HG03432 (cell line): ENCODE measurements around the gene C11orf24.
"Not testable (repeated sequence)": the region's sequence is repeated elsewhere in the genome, so short reads cannot be mapped to it uniquely, and the experiment has no call there.

Experiments used
- ATAC-seq: cut with Tn5 transposase; IDR thresholded peaks from one replicate; pipeline ENCODE4 v1.9.1; 2021; ENCODE audit warnings: mild to moderate bottlenecking, moderate library complexity; ENCODE audit not compliant: unreplicated experiment

The C11orf24 gene

DNA sequence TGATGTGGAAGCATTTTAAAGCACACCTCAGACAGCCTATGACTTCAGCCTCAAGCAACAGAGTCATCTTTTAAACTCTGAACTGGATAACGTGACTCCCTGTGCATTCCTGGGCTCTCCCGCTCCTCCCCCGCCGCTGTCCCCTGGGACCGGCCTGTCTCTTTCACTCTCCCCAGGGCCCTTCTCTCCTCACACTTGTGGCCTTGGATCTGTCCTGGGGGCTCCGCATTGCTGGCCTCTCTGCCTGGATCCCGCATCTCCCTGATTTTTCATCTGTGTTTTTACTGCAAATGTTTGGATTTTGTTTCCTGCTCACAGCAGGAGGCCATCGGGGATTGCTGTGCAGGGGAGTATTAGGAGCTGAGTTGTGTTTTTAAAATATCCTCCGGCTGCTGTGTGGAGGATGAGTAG lies 15.4 kb downstream of the C11orf24 start:
- ATAC-seq: no peak

DNA sequence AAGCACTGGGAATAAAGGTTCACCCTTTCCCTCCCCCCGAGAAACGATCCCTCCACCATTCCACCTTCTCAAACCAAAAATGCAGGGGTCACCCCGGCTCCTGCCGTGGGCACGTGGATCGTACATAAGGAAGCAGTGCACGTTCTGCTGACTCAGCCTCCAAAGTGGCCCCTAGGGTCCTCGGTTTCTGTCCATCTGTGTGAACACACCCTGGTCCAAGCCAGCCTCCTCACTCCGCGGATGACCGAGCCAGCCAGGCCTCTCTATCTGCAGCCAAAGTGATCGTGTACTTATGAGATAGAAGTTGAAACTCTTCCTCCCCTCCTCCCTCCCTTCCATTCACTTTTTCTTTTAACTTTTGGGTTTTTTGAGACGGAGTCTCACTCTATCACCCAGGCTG lies 16.2 kb downstream of the C11orf24 start:
- no peak for ATAC-seq

DNA sequence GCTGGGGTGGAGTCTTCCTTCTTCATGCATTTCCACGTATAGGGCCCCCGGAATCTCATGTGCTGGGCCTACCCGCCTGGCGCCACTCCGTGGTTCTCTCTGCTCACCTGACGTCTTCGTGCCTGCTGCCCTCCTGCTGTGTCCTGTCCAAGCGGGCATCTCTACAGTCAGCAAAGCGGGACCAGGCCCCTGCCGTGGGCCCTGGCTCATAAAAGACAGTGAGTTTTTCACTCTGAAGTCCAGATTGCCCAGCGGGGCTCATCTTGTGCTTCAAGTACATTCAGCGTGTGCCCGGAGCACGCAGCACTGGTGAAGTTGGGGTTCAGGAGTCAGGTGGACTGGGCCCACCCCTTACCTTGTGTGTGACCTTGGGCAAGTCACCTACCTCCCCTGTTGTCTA lies 17.4 kb downstream of the C11orf24 start:
- no peak for ATAC-seq

GRCh38 chr11:68251765-68252164 lies 20.0 kb downstream of the C11orf24 start:
- ATAC-seq: no peak

DNA sequence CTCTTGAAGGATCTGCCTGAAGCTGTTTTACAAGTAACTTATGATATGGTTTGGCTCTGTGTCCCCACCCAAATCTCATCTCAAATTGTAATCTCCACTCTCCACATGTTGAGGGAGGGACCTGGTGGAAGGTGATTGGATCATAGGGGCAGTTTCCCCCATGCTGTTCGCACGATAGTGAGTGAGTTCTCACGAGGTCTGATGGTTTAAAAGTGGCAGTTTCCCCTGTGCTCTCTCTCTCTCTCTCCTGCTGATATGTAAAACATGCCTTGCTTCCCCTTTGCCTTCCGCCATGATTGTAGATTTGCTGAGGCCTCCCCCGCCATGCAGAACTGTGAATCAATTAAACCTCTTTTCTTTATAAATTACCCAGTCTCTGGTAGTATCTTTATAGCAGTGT lies 26.9 kb downstream of the C11orf24 start:
- not testable (repeated sequence) for ATAC-seq

DNA sequence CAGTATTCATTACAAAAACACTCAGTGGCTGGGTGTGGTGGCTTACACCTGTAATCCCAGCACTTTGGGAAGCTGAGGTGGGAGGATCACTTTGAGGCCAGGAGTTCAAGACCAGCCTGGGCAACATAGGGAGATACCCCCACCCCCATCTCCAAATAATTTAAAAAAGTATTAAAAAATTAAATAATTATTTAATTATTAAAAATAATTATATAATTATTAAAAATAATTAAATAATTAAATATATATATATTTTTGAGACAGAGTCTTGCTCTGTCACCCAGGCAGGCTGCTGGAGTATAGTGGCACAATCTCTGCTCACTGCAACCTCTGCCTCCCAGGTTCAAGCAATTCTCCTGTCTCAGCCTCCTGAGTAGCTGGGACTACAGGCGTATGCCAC lies 27.9 kb downstream of the C11orf24 start:
- not testable (repeated sequence) for ATAC-seq

GRCh38 chr11:68242616-68243015 lies 29.2 kb downstream of the C11orf24 start:
- no peak for ATAC-seq

DNA sequence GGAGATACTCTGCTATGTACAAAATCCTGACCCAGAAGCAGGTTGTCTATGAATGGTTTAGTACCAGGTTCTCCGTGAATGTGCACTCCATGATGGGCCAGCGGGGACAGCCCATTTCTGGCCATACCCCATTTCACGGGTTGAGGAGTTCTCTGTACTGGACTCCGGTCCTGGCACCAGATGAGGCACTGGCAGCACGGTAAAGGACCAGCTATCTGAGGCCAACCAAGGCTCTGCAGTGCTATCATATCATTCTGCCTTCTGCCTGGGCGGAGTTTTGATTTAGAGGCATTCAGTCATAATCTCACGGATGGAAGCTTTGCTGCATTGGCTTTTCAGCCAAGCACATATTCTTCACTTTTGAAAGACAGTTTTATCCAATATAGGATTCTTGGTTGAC lies 40.2 kb downstream of the C11orf24 start:
- no peak for ATAC-seq

DNA sequence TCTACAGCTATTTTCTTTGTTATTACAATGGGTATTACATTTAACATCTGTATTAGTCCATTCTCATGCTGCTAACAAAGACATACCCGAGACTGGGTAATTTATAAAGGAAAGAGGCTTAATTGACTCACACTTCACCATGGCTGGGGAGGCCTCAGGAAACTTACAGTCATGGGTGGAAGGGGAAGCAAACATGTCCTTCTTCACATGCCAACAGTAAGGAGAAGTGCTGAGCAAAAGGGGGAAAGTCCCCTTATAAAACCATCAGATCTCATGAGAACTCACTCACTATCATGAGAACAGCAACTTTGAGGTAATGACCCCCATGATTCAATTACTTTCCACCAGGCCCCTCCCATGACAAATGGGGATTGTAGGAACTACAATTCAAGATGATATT lies 42.2 kb downstream of the C11orf24 start:
- no peak for ATAC-seq

- ATAC-seq: no peak
Observed at GRCh38 chr11:68226421-68226820, 45.4 kb downstream of the C11orf24 start.

DNA sequence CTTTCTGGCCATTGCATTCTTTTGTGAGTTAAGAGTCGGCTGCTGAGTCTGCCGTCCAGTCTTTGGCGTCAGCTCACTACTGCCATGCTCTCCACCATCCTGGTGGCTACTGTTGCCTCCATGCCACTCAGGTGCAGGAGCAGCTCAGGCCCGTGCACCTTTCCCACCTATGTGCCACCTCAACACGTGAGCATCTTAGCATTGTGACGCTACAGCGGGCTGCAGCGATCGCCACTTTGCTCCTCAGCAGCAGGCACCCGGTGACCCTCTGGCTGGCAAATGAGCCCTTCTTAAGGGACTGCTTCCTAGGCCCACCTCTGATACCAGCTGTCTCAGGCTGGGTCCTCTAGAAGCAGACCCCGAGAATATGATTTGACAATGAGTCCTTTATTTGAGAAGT lies 47.2 kb downstream of the C11orf24 start:
- no peak for ATAC-seq

DNA sequence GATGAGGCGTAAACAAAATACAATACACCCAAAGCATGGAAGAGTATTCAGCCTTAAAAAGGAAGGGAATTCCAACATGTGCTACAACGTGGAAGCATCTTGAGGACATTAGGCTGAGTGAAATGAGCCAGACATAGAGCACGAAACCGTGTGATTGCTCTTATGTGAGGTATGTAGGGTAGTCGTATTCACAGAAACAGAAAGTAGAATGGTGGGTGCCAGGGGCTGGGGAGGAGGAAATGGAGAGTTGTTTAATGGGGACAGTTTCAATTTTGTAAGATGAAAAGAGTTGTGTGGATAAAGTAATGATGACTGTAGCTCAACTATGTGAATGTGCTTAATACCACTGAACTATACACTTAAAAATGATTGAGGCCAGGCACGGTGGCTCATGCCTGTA lies 48.5 kb downstream of the C11orf24 start:
- ATAC-seq: no peak

DNA sequence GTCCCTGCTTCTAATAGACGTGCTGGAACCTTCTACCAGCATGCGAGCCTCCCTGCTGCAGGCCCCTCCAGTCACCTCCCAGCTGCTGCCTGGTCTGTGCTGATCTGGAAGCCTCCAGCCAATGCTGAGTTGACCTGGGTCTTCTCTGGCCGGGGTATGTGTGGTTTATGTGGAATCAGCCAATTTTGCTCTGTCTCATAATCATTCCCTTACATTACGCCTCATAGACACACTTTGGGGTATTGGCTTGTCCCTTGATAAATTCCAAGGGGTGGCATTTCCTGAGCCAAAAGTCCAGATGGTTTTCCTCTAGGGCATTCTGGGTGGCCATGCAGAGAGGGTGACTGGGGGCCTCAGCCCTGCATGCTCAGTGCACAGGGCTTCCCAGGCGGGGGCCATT lies 50.4 kb downstream of the C11orf24 start:
- ATAC-seq: no peak

DNA sequence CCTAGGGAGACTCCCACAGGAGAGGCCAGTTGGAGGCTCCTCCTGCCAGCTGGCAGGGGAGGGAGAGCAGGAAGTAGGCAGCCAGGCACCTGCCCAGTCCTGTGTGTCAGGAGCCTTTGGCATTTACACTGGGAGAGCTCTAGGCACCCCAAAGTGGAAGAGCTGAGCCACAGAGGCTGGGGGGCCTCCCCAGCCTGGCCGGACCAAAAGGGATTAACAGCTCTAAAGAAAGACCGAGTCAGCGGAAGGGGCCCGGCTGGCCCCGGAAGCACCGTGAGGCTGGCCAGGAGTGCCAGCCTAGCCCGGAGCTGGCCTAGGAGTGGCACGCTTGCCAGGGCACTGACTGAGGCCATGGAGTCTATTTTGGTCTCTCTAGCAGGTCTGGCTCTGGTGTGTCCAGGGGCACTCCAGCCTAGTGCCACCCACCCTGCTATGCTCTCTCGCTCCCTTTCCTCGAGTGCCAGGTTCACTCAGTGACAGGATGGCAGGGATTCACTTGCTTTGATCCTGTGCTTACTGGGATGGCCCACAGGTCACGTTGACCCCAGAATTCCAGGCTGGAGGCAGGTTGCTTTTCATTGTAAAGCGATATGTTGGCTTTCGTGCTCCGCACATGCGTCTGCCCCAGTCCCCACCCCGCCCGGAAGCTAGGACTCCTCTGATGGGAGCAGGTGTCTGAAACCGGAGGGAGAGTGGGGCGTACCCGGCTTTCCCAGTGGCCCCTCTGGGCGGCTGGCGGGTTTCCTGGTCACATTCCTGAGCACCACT lies 55.4 kb downstream of the C11orf24 start:
- no peak for ATAC-seq

- ATAC-seq: no peak
Observed at GRCh38 chr11:68215524-68216170, 56.1 kb downstream of the C11orf24 start.

- no peak for ATAC-seq
Observed at GRCh38 chr11:68215087-68215445, 56.7 kb downstream of the C11orf24 start.

DNA sequence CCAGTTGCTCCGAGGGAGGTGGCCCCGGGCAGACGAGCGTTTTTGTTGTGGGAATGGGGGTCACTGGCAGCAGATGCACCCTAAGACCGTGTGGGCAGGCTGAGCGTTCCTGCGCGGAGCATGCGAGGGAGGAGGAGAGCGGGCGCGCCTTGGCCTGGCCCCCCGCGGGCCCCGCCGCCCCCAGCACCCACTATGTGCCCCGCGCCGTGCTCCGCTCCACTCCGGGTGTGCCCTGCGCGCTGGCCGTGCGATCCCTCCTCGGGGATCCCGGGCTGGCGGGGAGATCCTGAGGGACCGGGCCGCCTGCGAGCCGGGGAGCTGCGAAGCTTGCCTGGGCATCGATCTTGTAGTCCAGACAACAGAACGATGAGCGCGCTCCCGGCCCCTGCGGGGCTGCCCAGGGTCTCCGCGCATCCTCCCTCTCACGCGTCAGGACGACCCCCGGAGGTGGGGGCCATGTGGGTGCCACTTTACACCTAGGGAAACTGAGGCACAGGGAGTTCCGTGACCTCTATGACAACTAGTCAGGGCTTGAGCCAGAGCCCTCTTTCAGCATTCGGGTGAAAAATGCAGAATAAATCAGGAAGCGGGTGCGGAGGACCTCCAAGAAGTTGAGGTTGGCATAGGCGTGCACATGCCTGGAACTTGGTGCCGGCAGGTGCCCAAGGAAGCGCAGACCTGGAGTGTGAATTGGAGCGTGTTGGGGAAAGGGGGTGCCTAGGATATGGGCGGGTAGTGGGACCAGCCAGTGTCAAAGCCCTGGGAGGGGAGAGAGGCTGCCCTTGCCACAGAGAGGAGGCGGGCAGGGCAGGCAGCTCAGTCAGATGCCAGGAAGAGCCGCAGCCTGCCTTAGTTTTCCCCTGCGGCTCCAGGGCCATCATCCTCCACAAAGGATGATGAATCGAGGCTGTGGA lies 57.3 kb downstream of the C11orf24 start:
- ATAC-seq: peak; percentile 1

- peak; percentile 59 for ATAC-seq
Observed at GRCh38 chr11:68213555-68214172, 58.1 kb downstream of the C11orf24 start.

DNA sequence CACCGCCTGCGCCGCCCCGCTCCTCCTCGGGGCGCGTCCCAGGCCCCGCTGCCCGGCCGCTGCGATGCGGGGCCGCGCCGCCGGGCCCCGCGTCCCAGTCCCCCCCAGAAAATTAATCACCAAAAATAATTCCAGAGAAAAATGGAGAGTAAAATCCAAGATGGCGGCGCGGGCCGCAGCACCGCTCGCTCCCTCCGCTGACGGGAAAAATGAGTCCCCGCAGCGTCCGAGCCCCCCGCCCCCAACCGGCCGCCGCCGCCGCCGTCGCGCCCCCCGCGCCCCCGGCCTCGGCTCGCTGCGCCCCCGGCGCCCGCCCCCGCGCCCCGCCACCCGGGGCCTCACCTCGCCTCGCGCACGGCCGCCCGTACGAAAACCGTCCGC lies 58.6 kb downstream of the C11orf24 start, which contains the start of gene KMT5B:
KMT5B (minus strand) TSS at position 162 of the 381 bp plus-strand sequence. CDS start 23,220 bp downstream, outside the sequence.
- ATAC-seq: no peak

GRCh38 chr11:68212421-68213134 lies 59.2 kb downstream of the C11orf24 start:
- peak; percentile 59 for ATAC-seq
